Activated CD4-positive, alpha-beta T cell treated with anti-CD3 and anti-CD28 coated beads, Interleukin-2, amount 50 U/mL, for 48 hours (primary cell): Measurements from ENCODE around the gene GTPBP1.

Experiments used
- DNase-seq, 2 experiments: peaks; one replicate each; pipeline ENCODE4 v3.0.0-alpha.2; 2020

GTPBP1 gene

DNA sequence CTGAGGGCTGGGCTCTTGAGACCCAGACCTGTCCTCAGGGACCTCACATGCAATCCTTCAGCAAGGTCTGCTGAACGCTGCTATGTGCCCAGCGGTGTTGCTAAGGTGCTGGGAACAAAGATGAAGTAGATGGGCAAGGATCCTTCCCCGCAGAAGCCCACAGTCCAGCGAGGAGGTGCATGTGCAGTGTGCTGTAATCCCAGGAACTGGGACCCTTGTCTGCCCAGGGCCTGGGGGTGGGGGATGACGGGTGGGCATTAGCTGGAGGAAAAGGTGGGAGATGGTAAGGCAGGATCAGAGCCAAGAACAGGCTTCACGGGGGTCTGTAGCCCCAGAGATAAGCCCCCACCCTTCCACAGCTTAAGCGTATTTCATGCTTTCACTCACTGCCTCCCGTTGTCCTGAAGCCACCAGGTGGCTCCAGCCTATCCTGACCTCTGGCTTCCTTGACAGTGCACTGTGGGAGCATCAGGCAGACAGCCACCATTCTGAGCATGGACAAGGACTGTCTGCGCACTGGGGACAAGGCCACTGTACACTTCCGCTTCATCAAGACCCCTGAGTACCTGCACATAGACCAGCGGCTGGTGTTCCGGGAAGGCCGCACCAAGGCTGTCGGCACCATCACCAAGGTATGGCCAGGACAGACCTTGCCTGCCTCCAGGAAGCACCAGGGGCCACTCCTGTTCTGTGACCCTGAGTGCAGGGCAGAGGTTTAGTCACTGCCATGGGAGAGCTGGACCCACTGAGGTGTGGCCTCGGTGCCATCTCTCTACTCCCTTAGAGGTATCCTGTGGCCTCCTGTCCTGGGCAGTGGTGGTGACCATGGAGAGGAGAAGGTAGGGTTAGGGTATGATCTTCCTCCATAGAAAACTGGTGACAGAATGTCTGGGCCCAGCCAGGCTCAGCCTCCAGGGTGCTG is 22.0 kb downstream of the GTPBP1 start:
- no peak for DNase-seq

DNA sequence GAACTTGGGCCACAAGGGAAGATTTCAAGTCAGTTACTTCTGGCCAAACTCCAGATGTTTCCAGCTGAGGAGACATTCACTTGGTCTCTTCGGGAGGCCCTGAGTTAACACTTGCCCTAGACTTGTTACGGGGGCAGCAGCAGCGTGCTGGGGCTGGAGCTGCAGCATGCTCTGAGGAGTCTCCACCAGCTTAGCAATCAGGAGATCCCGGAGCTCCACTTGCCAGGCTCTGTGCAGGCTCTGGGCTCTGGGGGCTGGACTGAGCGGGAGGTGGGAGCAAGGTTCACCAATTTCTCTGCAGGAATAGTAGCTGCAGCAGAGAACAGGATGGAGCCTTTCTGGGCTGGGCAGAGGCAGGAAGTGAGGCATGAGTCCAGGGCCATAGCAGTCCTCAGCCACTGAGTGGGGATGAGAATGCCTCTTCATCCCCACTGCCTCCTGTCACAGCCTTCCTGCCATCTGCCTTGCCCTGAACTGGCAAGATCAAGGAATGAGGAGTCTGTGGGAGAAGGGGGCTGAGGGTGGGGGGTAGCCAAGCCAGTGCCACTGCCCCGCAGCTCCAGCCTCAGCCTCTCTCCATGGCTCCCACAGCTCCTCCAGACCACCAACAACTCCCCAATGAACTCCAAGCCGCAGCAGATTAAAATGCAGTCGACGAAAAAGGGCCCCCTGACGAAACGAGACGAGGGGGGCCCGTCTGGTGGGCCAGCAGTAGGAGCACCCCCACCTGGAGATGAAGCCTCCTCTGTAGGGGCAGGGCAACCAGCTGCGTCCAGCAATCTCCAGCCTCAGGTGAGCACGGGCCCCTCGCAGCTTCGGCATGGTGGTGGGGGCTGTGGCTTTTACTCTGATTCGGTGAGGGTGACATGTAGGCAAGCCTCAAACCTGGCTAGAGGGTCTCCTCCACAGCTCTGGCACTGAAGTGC is 23.4 kb downstream of the GTPBP1 start:
- no peak for DNase-seq

DNA sequence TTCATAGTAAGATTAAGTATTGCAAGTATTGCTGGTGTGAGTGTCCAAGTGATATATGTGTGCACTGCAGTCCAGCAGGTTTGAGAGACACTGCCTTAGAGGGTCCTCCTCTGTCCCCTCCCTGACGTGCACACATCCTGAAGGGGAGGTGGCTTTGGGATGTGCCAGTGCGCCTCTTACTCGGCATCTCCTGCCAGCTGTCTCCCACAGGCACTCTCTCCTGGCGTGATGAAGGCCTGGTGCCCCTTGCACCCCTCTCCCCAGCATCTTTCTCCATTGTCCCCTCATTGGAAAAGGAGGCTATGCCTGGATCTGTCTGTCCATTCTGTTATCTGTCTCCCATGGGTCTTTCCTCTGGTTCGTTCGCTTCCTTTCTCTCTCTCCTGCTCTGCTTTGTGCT is 24.2 kb downstream of the GTPBP1 start:
- DNase-seq = no peak

DNA sequence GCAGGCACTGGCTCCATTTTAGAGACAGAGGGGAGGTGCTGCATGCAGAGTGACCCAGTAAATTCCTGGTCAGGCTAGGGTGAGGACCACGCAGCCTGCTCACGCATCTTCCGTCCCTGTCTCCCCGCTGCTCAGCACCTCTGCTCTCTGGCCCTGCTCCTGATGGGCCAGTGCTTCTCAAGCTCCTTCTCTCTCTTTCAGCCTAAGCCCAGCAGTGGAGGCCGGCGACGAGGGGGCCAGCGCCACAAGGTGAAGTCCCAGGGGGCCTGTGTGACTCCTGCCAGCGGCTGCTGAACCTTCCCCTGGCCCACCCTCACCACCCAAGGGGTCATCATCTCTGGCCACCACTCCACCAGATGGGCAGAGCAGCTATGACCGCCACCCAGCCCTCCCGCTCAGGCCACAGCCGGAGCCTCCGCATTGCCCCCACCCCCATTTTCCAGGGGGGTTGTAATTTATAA is 24.7 kb downstream of the GTPBP1 start:
- DNase-seq = no peak

DNA sequence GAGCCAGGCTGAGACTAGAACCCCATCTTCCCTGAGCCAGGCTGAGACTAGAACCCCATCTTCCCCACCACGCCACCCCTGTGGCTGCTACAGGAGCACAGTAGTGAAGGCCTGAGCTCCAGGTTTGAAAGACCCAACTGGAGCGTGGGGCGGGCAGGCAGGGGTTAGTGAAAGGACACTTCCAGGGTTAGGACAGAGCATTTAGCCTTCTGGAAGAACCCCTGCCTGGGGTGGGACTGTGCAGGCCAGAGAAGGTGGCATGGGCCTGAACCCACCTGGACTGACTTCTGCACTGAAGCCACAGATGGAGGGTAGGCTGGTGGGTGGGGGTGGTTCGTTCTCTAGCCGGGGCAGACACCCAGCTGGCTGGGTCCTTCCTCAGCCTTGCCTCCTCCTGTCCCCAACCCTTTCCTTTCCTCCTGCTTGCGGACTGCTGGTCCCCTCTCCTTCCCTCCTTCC is 26.0 kb downstream of the GTPBP1 start:
- no peak for DNase-seq

DNA sequence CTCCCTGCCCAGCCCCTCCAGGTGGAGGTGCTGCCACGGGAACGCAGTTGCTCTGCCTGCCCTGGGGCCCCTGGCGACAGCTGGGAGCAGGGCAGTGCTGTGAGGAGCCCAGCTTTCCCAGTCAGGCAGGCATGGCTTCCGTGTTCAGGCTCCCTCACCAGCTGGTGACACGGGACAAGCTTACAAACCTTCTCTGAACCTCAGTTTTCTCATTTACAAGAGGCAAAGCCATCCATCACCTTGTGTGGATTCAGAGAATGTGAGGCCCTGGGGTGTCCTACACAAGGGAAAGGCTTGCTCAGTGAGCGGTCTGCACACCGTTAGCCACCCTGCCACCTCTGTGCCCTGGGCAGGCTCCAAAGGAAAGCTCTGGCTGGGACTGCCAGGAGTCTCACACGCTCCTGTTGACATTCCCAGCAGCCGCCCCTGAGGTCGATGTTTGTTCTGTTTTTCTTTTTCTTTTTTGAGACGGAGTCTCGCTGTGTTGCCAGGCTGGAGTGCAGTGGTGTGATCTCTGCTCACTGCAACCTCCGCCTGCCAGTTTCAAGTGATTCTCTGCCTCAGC is 26.6 kb downstream of the GTPBP1 start:
- DNase-seq = no peak

DNA sequence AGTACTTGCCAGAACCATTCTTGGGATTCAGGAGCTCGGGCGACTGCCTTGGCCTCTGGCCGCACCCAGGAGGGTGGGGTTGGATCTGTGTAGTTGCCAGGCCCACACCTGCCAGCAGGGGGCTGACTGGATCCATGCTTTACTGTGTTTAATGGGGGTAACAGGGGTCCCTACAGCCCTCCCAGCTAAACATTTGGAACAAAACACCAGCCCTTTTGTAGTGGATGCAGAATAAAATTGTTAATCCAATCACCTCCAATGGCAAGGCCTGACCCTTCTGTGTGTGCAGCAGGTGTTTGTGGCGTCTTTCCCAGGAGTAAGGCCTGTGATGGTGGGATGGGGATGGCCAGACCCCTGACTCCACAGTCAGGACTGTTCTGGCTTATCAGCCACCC is 27.6 kb downstream of the GTPBP1 start:
- peak; percentile 56 to 61 for DNase-seq

DNA sequence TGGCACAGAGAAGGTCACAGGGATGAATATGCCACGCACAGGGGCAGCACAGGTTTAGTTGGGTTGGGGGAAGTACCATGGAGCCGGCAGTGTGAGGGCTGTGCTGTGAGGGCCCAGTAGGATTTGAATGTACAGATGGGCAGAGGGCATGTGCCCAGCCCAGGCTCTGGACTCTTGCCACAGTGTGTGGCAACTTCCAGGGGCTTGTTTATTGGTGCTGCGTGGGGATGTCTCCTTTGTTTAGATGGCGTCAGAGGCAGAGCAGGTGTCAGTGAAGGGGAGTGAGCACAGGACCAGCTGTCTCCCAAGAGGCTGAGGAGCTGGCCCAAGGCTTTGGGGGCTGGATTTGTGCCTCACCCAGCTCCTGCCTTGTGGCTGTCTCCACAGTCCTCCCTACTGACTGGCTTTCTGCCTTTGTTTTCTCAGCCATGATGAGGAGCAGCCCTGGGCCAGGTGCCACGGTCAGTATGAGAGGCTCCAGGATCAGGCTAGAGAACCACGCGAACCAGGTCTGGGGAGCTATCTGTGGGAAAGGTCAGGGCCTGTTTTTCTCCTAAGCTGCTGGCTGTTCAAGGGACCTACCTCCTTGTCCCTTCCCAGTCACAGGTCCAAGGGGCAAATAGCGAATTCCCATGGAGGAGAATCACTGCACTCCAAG is 28.1 kb downstream of the GTPBP1 start:
- DNase-seq = no peak

DNA sequence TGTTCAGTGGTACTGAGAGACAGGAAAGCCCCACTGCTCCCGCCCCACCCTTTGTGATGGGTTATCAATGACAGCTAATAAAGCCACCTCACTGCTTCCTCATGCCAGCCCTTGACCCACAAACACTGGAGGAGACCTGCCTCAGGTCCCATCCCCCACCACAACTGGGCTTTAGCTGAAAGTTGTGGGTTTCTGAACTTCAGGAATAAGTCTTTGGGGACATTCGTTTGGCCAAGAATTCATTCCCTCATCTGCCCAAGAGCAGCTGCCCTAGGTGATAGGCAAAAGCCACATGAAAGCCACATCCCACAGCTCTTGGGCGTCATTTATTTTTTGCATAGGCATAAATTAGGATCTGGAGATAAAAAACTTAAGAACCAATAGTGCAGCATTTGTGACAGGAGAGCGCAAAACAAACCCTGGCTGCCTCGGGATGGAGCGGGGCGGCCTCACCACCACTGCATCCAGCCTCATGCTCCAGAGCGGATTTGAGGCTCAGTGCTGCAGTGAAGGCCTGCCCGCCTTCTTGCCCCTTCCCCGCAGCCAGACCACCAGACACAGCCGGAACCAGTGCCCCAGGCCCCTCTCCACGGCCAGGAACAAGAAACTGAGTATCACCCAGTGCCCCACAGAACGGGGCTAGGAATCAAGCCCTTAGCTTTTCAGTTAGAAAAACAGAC is 28.8 kb downstream of the GTPBP1 start:
- no peak for DNase-seq

DNA sequence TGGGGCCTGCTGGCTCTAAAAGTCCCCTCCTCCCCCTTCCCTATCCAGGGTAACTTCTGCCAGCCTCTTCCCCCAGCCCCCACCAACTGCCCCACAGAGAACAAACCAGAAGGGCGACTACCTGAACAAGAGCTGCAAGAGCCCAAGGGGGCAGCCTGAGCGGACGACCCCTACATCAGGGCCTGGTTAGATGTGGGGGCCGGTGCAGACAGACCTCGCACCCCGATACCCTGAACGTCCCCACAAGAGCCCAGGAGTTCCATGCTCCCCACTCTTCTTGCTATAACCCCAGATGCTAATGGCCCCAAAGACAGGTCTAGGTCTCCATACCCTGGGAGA is 29.4 kb downstream of the GTPBP1 start:
- DNase-seq = no peak

DNA sequence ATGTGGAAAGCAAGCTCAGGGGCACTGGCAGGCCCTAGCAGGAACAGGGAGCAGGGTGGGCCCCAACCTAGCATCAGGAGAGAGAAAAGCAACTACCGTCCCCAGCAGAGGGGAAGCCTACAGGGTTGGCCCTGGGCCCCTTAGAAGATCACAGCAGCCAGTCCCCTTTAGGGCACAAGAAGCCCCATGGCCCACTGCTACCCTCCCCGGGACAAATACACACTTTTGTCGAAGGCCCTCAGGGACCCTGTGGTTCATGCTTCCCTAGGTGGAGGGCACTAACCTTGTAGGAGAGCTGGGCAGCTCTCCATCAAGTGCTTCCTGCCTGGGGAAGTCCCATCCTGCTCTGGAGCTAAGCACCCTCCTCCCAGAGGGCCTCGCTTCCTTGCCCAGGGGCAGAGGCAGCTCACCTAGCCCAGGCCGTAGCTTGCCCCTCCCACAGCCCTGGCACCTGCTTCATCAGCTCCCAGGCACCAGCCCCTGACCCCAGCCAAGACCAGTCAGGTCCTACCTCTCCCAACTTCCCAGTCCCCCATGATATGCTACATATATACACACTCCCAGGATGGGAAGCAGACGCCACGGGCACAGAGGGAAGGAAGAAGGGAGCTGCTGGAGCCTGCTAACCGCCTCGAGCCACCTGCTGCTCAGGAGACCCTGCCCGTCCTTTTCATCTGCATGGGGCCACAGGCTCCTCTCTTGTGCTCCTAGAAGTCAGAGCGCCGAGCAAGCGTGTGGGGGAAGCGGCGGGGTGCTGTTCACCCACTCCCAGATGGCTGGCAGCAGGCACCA is 29.9 kb downstream of the GTPBP1 start:
- DNase-seq = no peak

DNA sequence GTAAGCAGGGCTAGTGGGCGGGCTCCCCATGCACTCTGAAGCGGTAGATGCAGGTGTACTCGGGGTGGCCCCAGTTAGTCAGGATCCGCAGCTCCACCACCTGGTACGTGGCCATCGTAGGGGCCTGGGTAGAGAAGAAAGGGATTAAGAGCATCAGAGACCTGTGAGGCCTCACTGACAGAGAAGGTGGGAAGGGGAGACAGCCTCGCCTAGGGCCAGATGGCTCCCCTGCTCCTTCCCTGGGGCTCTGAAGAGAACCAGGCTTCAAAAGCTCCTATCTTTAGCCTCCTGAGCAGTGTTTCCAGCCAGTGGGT is 30.5 kb downstream of the GTPBP1 start:
- DNase-seq = no peak

DNA sequence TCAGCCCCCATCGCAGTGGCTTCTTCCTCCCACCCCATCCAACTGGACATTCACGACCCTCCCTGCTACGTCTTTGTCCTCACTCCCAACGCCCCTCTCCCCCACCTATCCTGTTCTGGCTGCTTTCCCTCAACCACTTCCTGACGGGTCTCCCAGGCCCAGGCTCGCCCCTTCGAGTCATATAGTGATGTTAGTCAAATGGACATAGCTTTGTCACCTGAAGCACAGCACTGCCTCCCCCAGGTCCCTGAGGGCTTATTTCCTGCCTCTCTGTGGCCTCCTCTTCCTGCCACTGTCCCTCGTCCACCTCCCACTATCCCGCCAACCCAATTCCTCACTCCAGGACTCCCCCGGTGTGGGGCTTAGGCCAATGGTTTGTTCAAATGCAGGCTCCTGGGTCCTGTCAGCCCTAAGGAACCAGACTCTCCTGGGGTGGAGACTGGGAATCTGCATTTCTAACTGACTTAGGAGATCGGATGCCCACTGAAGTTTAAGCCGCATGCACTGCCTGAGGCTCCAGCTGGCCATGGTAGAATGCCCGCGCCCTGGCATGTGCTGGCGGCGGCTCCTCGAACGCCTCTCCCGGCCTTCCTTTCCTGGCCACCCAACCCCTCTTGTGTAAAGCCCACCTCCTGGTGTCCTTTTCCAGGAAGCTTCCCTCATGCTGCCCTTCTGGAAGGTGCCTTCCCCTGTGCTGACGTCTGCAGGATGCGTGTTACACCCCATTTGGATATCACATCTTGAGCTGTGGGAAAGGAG is 31.7 kb downstream of the GTPBP1 start:
- DNase-seq = no peak

DNA sequence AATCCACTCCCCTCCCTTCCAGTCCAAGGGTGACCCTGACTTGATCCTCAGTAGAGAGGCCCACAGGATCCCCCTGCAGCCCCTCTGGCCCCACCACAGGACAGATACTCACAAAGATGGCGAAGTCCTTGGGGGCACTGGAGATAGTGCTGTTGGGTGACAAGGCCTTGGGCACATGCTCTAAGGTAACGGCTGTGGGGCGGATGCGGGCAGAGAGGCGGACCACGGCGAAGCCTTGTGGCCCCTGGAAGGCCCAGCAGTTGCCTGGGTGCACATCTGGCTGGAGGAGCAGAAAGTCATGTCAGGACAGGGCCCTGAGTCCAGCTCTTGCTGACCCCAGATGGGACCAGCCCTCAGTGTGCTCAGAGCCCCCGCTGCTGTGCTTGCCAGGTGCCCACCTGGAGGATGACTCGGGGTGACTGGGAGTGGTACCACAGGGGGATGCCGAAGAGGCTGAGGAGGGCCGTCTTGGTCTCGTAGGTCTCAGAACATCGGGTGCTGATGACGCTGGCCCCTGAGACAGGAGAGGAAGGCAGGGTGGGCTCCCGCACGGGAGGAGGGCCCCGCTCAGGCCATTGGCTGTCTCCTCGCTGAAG is 32.8 kb downstream of the GTPBP1 start:
- DNase-seq = no peak

DNA sequence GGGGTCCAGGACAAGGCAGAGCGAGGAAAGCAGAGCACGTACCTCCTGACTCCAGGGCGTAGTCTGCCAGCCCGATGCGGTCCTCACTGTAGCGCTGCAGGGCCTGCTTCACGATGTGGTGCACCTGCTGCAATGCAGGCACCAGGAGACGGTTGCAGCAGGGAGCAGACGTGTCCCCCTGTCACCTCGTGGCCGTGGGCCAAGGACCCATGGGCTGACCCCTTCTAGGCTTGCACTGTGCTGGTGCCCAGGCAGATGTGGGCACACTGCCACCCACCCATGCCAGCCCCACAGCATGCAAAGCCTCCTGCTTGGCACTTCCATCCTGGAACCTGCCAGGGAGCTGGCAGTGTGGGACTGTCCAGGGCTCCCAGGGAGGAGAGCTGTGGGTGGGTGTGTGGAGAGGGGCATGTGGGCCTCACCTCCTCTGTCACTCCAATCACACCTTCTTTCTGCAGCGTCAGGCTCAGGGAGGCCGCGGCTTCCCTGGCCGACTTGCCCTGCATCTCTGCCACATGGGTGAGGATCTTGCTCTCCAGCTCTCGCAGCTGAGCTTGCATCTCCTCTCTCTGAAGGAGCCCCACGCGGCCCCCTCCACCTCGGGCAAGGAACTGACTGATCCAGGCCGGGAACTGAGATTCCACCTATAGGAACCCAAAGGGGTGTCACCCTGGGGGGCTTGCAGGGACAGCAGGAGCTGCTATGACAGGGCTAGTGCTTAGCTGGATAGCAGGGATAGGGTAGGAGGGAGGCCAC is 33.7 kb downstream of the GTPBP1 start:
- DNase-seq = no peak

DNA sequence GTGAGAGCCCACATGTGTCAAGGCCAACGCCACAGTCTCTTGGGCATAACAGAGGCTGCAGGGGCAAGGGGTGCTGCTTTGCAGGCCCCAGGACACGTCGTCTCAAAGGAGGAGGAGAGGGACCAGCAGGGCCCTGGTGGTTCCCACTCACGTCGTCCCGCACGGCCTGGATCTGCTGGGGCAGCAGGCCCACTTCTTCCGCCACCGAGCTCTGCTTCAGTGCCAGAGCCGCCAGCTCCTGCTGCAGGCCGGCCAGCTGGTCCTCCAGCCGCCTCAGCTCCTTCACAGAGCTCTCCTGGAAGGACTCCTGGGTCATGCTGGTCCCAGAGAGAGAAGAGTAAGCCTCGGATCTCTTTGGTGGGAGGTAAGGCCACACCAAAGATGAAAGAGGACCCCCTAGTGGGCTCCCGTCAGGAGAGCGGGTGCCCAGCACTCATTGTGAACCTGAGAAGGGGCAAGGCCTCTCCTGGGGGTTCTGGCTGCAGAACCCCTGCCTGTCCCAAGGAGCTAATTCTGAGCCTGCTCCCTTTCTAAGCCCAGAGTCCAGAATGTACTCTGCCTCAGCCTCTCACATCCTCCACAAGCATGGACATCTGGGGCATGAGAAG is 34.5 kb downstream of the GTPBP1 start:
- DNase-seq = no peak

DNA sequence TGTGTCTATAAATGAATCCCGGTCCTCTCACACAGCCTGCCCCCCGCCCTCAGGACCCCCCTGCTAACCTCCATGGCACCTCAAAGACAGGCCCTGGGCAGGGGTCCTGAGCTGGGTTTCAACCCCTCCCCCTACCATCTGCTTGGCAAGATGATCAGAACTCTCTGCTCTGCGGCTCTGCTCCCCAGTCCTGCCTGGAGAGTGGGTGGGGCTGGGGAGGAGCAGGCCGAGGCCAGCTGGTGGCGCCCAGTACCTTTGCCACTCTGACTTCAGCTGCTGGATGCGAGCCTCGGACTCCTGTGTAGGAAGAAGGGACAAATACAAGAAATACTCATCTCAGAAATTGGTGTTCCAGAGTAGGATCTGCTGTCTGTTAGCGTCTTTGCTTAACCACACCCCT is 35.0 kb downstream of the GTPBP1 start:
- DNase-seq = no peak

DNA sequence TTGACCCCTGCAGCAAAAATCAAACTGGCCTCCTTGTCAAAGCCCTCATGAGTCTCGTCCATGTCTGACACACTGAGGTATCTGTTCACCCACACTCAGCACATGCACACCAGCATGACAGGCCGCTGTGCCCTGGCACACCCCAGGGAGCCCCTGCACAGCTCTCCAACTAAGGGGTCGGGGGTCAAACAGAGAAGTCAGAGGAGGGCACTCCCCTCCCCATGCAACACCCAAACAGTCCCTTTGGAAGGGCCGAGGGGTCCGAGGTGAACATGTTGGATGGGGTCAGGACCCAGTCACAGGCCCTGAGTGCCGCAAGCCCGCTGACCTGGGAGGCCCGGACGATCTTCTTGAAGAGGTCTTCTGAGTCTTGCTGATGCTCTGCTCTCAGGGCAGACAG is 35.4 kb downstream of the GTPBP1 start:
- no peak for DNase-seq

DNA sequence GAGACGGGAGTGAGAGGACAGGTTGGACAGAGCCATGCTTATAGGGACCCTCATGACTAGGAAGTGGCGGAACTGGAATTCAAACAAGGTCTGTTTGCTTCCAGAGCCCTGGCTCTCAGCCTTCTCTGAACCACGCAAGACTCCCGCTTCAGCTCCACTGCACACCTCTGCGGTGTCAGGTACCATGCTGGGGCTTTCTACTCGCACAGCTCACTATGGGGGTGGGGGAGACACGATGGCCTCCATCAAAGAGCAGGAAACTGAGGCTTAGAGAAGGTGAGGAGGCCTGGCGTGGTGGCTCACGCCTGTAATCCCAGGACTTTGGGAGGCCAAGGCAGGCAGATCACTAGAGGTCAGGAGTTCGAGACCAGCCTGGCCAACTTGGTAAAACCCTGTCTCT is 35.8 kb downstream of the GTPBP1 start:
- no peak for DNase-seq
